CD4-positive, alpha-beta T cell treated with Interleukin-15 for 1 hour (primary cell): ENCODE results near the gene IFNL1.
A peak's percentile ranks its signal among the peaks of the same experiment; 100 is the strongest.
"Not testable (repeated sequence)": the region's sequence is repeated elsewhere in the genome, so short reads cannot be mapped to it uniquely, and the experiment has no call there.

ENCODE experiments used
- DNase-seq: peaks from one replicate; pipeline ENCODE4 v3.0.0-alpha.2; 2020

IFNL1 gene

GRCh38 chr19:39270036-39270871 lies 26.0 kb upstream of the IFNL1 start:
- DNase-seq = no peak

- not testable (repeated sequence) for DNase-seq
Observed at GRCh38 chr19:39273859-39274258, 22.3 kb upstream of the IFNL1 start.

- DNase-seq = no peak
Observed at GRCh38 chr19:39275578-39275977, 20.6 kb upstream of the IFNL1 start.

GRCh38 chr19:39276740-39277139 lies 19.5 kb upstream of the IFNL1 start:
- DNase-seq = no peak

- DNase-seq = no peak
Observed at GRCh38 chr19:39277598-39277997, 18.6 kb upstream of the IFNL1 start.

- no peak for DNase-seq
Observed at GRCh38 chr19:39282021-39282420, 14.2 kb upstream of the IFNL1 start.

GRCh38 chr19:39284032-39284431 lies 12.2 kb upstream of the IFNL1 start:
- no peak for DNase-seq

GRCh38 chr19:39293394-39293793 lies 2.8 kb upstream of the IFNL1 start:
- no peak for DNase-seq

GRCh38 chr19:39296906-39297305 lies 699 bp downstream of the IFNL1 start:
- no peak for DNase-seq

GRCh38 chr19:39297931-39298634 lies 1.9 kb downstream of the IFNL1 start:
- DNase-seq = peak; percentile 55

GRCh38 chr19:39299404-39299803 lies 3.2 kb downstream of the IFNL1 start:
- DNase-seq = no peak

GRCh38 chr19:39299832-39300231 lies 3.6 kb downstream of the IFNL1 start:
- DNase-seq = no peak

- DNase-seq = no peak
Observed at GRCh38 chr19:39301021-39301420, 4.8 kb downstream of the IFNL1 start.

GRCh38 chr19:39301562-39301961 lies 5.4 kb downstream of the IFNL1 start:
- no peak for DNase-seq

GRCh38 chr19:39303373-39304184 lies 7.4 kb downstream of the IFNL1 start:
- no peak for DNase-seq

GRCh38 chr19:39304185-39304513 lies 7.9 kb downstream of the IFNL1 start:
- no peak for DNase-seq

GRCh38 chr19:39304701-39305571 lies 8.7 kb downstream of the IFNL1 start:
- no peak for DNase-seq

- DNase-seq = no peak
Observed at GRCh38 chr19:39306075-39306474, 9.9 kb downstream of the IFNL1 start.

GRCh38 chr19:39307046-39307821 lies 11.0 kb downstream of the IFNL1 start:
- DNase-seq = no peak

- no peak for DNase-seq
Observed at GRCh38 chr19:39307822-39308530, 11.8 kb downstream of the IFNL1 start.
